Neural crest cell (in vitro differentiated cells): ENCODE results near the gene SKOR2. TPM values are rescaled to one million over a fixed set of nuclear protein-coding genes. Genes with fewer than 3 reads are reported as not detected.

Source experiments
- DNase-seq: peaks from one replicate; pipeline ENCODE4 v3.0.0; 2021; ENCODE audit warnings: low read depth, mixed read lengths, low spot score
- H3K27ac Mint-ChIP-seq: one replicate; pipeline ENCODE4 v1.8.0; 2021; ENCODE audit warnings: mild to moderate bottlenecking, mixed read lengths; ENCODE audit not compliant: unreplicated experiment
- H3K27me3 Mint-ChIP-seq: 2 replicates; pipeline ENCODE4 v1.8.0; 2021; ENCODE audit warnings: low read depth, mild to moderate bottlenecking, mixed read lengths
- H3K36me3 Mint-ChIP-seq: 2 replicates; pipeline ENCODE4 v1.8.0; 2021; ENCODE audit warnings: low read depth, mild to moderate bottlenecking, mixed read lengths
- H3K4me1 Mint-ChIP-seq: 2 replicates; pipeline ENCODE4 v1.8.0; 2021; ENCODE audit warnings: mixed read lengths
- H3K4me3 Mint-ChIP-seq: one replicate; pipeline ENCODE4 v1.8.0; 2021; ENCODE audit warnings: mild to moderate bottlenecking, mixed read lengths
- H3K9me3 Mint-ChIP-seq: 2 replicates; pipeline ENCODE4 v1.8.0; 2021; ENCODE audit warnings: mixed read lengths
- CTCF ChIP-seq: fragments of 200-600 bp; sonication (generic); conservative IDR thresholded peaks from 2 replicates; pipeline ENCODE4 v1.5.0; 2021; ENCODE audit warnings: antibody characterized with exemption, mild to moderate bottlenecking
- total RNA-seq: library from RNA; stranded (reverse); gene quantifications from 2 replicates; pipeline ENCODE4 v1.2.1, GENCODE V29; 2021

Gene SKOR2
- total RNA-seq, 1 donor from 2014 or later = 1.4 TPM

GRCh38 chr18:47286776-47287410 is 35.4 kb upstream of the SKOR2 start:
- DNase-seq = no peak
- peaks cover 5% of the 10 kb centered on the region for H3K4me1 Mint-ChIP-seq
- H3K4me3 Mint-ChIP-seq = no peak overlapping the region
- H3K36me3 Mint-ChIP-seq = no peaks in the 10 kb centered on the region
- peaks cover 59% of the 10 kb centered on the region for H3K27me3 Mint-ChIP-seq
- no peak overlapping the region for H3K27ac Mint-ChIP-seq
- peaks cover 3% of the 10 kb centered on the region for H3K9me3 Mint-ChIP-seq
- no peak for TF ChIP-seq CTCF

GRCh38 chr18:47285456-47285855 is 34.0 kb upstream of the SKOR2 start:
- H3K27ac Mint-ChIP-seq = no peak overlapping the region
- H3K4me3 Mint-ChIP-seq = no peak overlapping the region
- peaks cover 5% of the 10 kb centered on the region for H3K4me1 Mint-ChIP-seq
- no peak for DNase-seq
- no peak for TF ChIP-seq CTCF
- peaks cover 57% of the 10 kb centered on the region for H3K27me3 Mint-ChIP-seq
- H3K9me3 Mint-ChIP-seq = peaks cover 3% of the 10 kb centered on the region
- no peaks in the 10 kb centered on the region for H3K36me3 Mint-ChIP-seq

- H3K9me3 Mint-ChIP-seq = peaks cover 3% of the 10 kb centered on the region
- H3K4me1 Mint-ChIP-seq = peaks cover 5% of the 10 kb centered on the region
- peaks cover 57% of the 10 kb centered on the region for H3K27me3 Mint-ChIP-seq
- no peaks in the 10 kb centered on the region for H3K36me3 Mint-ChIP-seq
- TF ChIP-seq CTCF = no peak
- H3K27ac Mint-ChIP-seq = no peak overlapping the region
- no peak for DNase-seq
- no peak overlapping the region for H3K4me3 Mint-ChIP-seq
Measured at GRCh38 chr18:47284721-47285395, 33.4 kb upstream of the SKOR2 start.

- peak; percentile 65 for TF ChIP-seq CTCF
- H3K36me3 Mint-ChIP-seq = no peaks in the 10 kb centered on the region
- peaks cover 5% of the 10 kb centered on the region for H3K4me1 Mint-ChIP-seq
- no peak for DNase-seq
- no peak overlapping the region for H3K27ac Mint-ChIP-seq
- H3K4me3 Mint-ChIP-seq = no peak overlapping the region
- H3K27me3 Mint-ChIP-seq = peaks cover 64% of the 10 kb centered on the region
- peaks cover 3% of the 10 kb centered on the region for H3K9me3 Mint-ChIP-seq
Measured at GRCh38 chr18:47283476-47283875, 32.0 kb upstream of the SKOR2 start.

DNA sequence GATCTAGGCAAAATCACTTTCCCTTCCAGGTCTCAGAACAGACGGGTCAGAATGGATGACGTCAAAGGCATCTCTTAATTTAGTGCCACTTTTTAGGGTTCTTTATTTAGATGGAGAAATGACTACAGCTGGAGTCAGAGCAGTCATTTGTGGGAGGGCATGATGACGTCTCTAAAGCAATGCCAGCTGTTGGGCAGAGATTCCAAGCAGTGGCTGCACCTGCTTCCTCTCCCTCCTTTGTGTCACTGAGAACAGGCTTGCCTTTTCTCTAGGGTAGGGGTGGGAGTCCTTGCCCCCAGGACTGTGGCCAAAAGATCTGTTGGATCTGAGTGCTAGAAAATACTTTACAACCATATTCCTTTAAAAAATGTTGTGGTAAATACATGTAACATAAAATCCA is 28.7 kb upstream of the SKOR2 start:
- DNase-seq = no peak
- H3K27me3 Mint-ChIP-seq = peaks cover 75% of the 10 kb centered on the region
- no peak for TF ChIP-seq CTCF
- H3K9me3 Mint-ChIP-seq = peaks cover 3% of the 10 kb centered on the region
- H3K27ac Mint-ChIP-seq = no peak overlapping the region
- H3K4me1 Mint-ChIP-seq = no peaks in the 10 kb centered on the region
- H3K4me3 Mint-ChIP-seq = no peak overlapping the region
- H3K36me3 Mint-ChIP-seq = no peaks in the 10 kb centered on the region
